Stimulated activated CD4-positive, alpha-beta T cell treated with anti-CD3 and anti-CD28 coated beads, Interleukin-2, amount 100 ng/mL, for 24 hours (primary cell): ENCODE results near the gene TFB2M.
A peak's percentile ranks its signal among the peaks of the same experiment; 100 is the strongest.

ENCODE experiments used
- DNase-seq, 2 donors: peaks; one replicate each; pipeline ENCODE4 v3.0.0-alpha.2; 2020

Gene TFB2M

GRCh38 chr1:246512635-246513034, 53.4 kb downstream of the TFB2M start:
- DNase-seq = no peak

DNA sequence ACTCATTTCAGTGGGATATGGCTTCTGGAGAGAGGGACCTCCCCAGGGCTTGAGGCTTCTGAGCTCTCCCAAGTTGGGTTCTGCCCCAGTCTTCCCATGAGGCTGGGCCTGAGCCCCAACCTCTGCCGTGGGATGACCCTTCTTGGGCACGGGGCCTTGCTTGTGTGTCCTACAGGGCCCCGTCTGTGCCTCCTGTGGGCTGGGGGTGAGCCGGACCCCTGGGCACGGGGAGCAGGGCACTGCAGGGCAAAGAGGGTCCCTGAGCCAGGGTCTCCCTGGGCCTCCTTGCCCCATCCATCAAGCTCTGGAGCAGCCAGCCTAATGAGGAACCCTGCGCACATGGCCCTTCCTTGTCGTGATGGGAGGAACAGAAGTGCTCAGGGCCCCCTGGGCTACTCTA, 53.8 kb downstream of the TFB2M start:
- DNase-seq = no peak

- DNase-seq = no peak
Measured at GRCh38 chr1:246511203-246511602, 54.9 kb downstream of the TFB2M start.

GRCh38 chr1:246510147-246511030, 55.7 kb downstream of the TFB2M start:
- DNase-seq = no peak

- no peak for DNase-seq
Measured at GRCh38 chr1:246508897-246509688, 57.0 kb downstream of the TFB2M start.

GRCh38 chr1:246506674-246507481, 59.2 kb downstream of the TFB2M start, which contains the start of gene SMYD3:
Gene SMYD3, minus strand, starts transcription at chr1:246507279.
- DNase-seq = peak; percentile 76 to 83

DNA sequence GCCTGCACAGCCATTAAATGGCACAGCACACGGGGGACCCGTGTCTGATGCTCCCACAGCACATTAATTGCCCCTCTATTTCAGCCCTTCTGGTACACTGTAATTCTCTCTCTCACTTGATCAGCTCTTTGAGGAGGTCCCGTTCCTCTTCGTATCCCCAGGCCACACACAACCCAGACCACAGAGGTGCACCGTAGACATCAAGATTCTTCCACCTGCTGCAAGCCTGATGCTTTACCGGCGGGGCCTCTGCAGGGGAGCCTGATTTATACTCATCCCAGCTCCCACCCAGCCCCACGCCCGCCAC, 59.7 kb downstream of the TFB2M start:
- DNase-seq = no peak

DNA sequence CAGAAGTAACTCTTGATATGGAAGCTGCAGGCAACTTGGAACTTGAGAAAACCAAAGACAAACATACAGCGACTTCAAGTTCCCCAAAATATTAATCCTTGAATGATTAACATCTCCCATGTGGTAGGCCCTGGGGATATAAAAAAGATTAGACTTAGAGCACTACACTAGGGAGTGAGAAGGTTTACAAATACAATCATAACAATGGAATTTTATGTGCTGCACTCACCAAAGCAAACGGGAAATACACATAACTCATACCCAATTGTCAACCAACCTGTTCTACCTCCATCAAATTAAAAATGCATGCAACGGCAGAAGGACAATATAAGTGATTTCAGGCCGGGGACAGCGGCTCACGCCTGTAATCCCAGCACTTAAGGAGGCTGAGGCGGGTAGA, 62.7 kb downstream of the TFB2M start:
- no peak for DNase-seq

GRCh38 chr1:246497331-246497915, 68.6 kb downstream of the TFB2M start:
- no peak for DNase-seq

GRCh38 chr1:246492611-246493245, 73.3 kb downstream of the TFB2M start:
- peak; percentile 47 to 55 for DNase-seq

DNA sequence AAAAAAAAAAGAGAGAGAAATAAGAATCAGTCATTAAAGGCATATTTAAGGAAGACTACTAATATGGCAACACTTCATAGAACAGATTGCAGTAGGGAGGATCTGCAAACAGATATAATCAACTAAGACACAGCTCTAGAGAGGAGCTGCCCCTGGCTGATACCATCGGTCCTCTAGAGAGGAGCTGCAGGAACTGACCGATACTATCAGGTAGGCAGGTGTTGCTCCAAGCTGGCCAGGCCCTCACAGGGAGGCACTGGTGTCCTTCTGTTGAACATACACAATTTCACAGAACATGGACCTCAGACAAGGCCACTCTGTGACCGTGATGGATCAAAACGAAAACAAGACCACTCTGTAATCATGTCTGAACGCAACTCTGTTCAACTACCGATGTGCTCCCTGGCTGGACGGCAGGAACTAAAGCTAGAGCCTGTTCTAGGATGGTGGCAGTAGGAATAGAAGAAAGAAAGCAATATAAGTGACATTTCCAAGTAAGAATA, 74.5 kb downstream of the TFB2M start:
- DNase-seq = no peak
